Lower lobe of right lung (tissue), 2 donors: ENCODE results near the gene RTEL1. TPM values are rescaled to one million over a fixed set of nuclear protein-coding genes. Genes with fewer than 3 reads are reported as not detected.
"Not testable (repeated sequence)": the region's sequence is repeated elsewhere in the genome, so short reads cannot be mapped to it uniquely, and the experiment has no call there.

Experiments used
- ATAC-seq, 2 donors: fragments of 200-7000 bp; cut with Tn5 transposase; one replicate each; pipeline ENCODE4 v1.9.1; 2020 to 2022; ENCODE audit warnings: mild to moderate bottlenecking in 2 of 2, moderate library complexity in 2 of 2
- DNase-seq: peaks from one replicate; pipeline ENCODE4 v3.0.0-alpha.2; 2020
- H3K27ac ChIP-seq: fragments of 200-600 bp; one replicate; pipeline ENCODE4 v1.8.0; 2022
- H3K27me3 ChIP-seq: fragments of 200-600 bp; one replicate; pipeline ENCODE4 v1.8.0; 2022; ENCODE audit warnings: low read depth
- H3K36me3 ChIP-seq: fragments of 200-600 bp; one replicate; pipeline ENCODE4 v1.8.0; 2022; ENCODE audit warnings: mild to moderate bottlenecking
- H3K4me1 ChIP-seq: fragments of 200-600 bp; one replicate; pipeline ENCODE4 v1.8.0; 2022
- H3K4me3 ChIP-seq: fragments of 200-600 bp; one replicate; pipeline ENCODE4 v1.8.0; 2022; ENCODE audit warnings: mild to moderate bottlenecking
- H3K9me3 ChIP-seq: fragments of 200-600 bp; one replicate; pipeline ENCODE4 v1.8.0; 2022
- CTCF ChIP-seq: fragments of 200-600 bp; IDR thresholded peaks from one replicate; pipeline ENCODE4 v1.8.0; 2022; ENCODE audit warnings: antibody characterized with exemption, mild to moderate bottlenecking
- intact Hi-C: fragments of 100-400 bp; cut with DNase I; formaldehyde crosslinking; loops from one replicate; pipeline ENCODE4 v1.11.0; 2022
- total RNA-seq: library from RNA; stranded (reverse); fragmentation: NEBNext Ultra II Directional; extraction: Animal tissue kit (Norgen Biotek cat#: 25700); gene quantifications from one replicate; pipeline ENCODE4 v1.2.1, GENCODE V29; 2021
- donor health status: DM: no; HTN: yes; CAD: no; lungs with severe emphysema.

RTEL1 gene
- total RNA-seq, 1 donor from 2014 or later: 23.8 TPM

GRCh38 chr20:63633732-63634131 lies 24.4 kb upstream of the RTEL1 start:
- H3K4me1 ChIP-seq: peaks cover 41% of the 10 kb centered on the region
- DNase-seq (no peak), ATAC-seq (peak in 1 of 2 donors; percentile 52)
- no peak overlapping the region for H3K4me3 ChIP-seq
- no peak overlapping the region for H3K27ac ChIP-seq
- TF ChIP-seq CTCF: no peak
- intact Hi-C loops: no loop called here
- H3K9me3 ChIP-seq: no peaks in the 10 kb centered on the region
- no peaks in the 10 kb centered on the region for H3K27me3 ChIP-seq
- H3K36me3 ChIP-seq: no peaks in the 10 kb centered on the region

GRCh38 chr20:63635431-63636141 lies 22.5 kb upstream of the RTEL1 start:
- no peak overlapping the region for H3K4me3 ChIP-seq
- TF ChIP-seq CTCF: no peak
- H3K27ac ChIP-seq: peak overlapping the region; percentile 72
- H3K9me3 ChIP-seq: no peaks in the 10 kb centered on the region
- peak; percentile 69 for DNase-seq
- ATAC-seq: peak; percentile 41 to 43
- no peaks in the 10 kb centered on the region for H3K36me3 ChIP-seq
- H3K27me3 ChIP-seq: no peaks in the 10 kb centered on the region
- intact Hi-C loops: no loop called here
- peaks cover 48% of the 10 kb centered on the region for H3K4me1 ChIP-seq

GRCh38 chr20:63636752-63637628 lies 21.1 kb upstream of the RTEL1 start:
- no peak for DNase-seq
- H3K9me3 ChIP-seq: no peaks in the 10 kb centered on the region
- intact Hi-C loops: no loop called here
- peak overlapping the region; percentile 36 for H3K27ac ChIP-seq
- no peaks in the 10 kb centered on the region for H3K27me3 ChIP-seq
- H3K4me3 ChIP-seq: no peak overlapping the region
- no peak for ATAC-seq
- TF ChIP-seq CTCF: no peak
- peaks cover 43% of the 10 kb centered on the region for H3K4me1 ChIP-seq
- H3K36me3 ChIP-seq: no peaks in the 10 kb centered on the region

GRCh38 chr20:63639093-63639975 lies 18.8 kb upstream of the RTEL1 start:
- Histone ChIP-seq H3K4me1 (peaks cover 52% of the 10 kb centered on the region), H3K36me3 (no peaks in the 10 kb centered on the region), H3K27ac (peak overlapping the region; percentile 84), H3K27me3 (no peaks in the 10 kb centered on the region), H3K4me3 (peak overlapping the region; percentile 73), H3K9me3 (no peaks in the 10 kb centered on the region)
- ATAC-seq: peak in 1 of 2 donors; percentile 4
- TF ChIP-seq CTCF: no peak
- peak; percentile 65 for DNase-seq
- intact Hi-C loops: no loop called here

GRCh38 chr20:63640086-63640485 lies 18.0 kb upstream of the RTEL1 start:
- ATAC-seq: no peak
- H3K27ac ChIP-seq: peak overlapping the region; percentile 84
- H3K4me1 ChIP-seq: peaks cover 47% of the 10 kb centered on the region
- DNase-seq: peak; percentile 53
- peak overlapping the region; percentile 73 for H3K4me3 ChIP-seq
- no peaks in the 10 kb centered on the region for H3K9me3 ChIP-seq
- no peak for TF ChIP-seq CTCF
- no peaks in the 10 kb centered on the region for H3K27me3 ChIP-seq
- no peaks in the 10 kb centered on the region for H3K36me3 ChIP-seq
- intact Hi-C loops: no loop called here

- intact Hi-C loops, H3K27me3 ChIP-seq, ATAC-seq, H3K36me3 ChIP-seq, H3K9me3 ChIP-seq: not testable (repeated sequence)
- Histone ChIP-seq H3K4me1 (peaks cover 42% of the 10 kb centered on the region), H3K27ac (peak overlapping the region; percentile 84), H3K4me3 (peak overlapping the region; percentile 73)
- peak; percentile 52 for DNase-seq
Observed at GRCh38 chr20:63640686-63641085, 17.4 kb upstream of the RTEL1 start.
